GM12878 (cell line): ENCODE measurements around the gene DIPK1A. TPM values are rescaled to one million over a fixed set of nuclear protein-coding genes. Genes with fewer than 3 reads are reported as not detected.

Experiments
- ATAC-seq: fragments of 200-7000 bp; cut with Tn5 transposase; 3 replicates; pipeline ENCODE4 v1.9.1; 2020; ENCODE audit warnings: mild to moderate bottlenecking, moderate library complexity
- BruUV-seq: library from RNA; stranded (reverse); fragments of 400-500 nt; replicated peaks from 2 replicates; lab custom pipeline; 2021; lab: Mats Ljungman, UMichigan
- CTCF ChIA-PET: fragments of 300-600 bp; sonication (Branson Sonifier 250); formaldehyde crosslinking; extraction: SDS; loops from one replicate; lab custom pipeline; 2021; ENCODE audit warnings: inconsistent platforms; lab: Yijun Ruan, JAX
- POLR2A ChIA-PET: fragments of 350-600 bp; formaldehyde crosslinking; extraction: SDS; loops from one replicate; lab custom pipeline; 2021; ENCODE audit warnings: inconsistent platforms; lab: Charles Lee
- RAD21 ChIA-PET: fragments of 300-600 bp; sonication (Branson Sonifier 250); formaldehyde crosslinking; loops from one replicate; lab custom pipeline; 2023; ENCODE audit warnings: antibody characterized with exemption; ENCODE audit not compliant: unreplicated experiment; lab: Charles Lee
- SMC1A ChIA-PET: fragments of 300-600 bp; sonication (Branson Sonifier 250); formaldehyde crosslinking; loops from one replicate; lab custom pipeline; 2023; ENCODE audit not compliant: unreplicated experiment, uncharacterized antibody; lab: Charles Lee
- DNase-seq: peaks from one replicate; pipeline ENCODE4 v3.0.0-alpha.2; 2011; ENCODE audit warnings: low read depth, low spot score
- FAIRE-seq: peaks from 3 replicates; lab custom pipeline; 2011; peaks lifted over from hg19 to GRCh38; lab: Jason Lieb, UNC
- H2AFZ ChIP-seq: 2 replicates; pipeline ENCODE4 v1.6.0; 2011; ENCODE audit warnings: low read depth, low read length, control low read depth; ENCODE audit not compliant: control insufficient read depth
- H3K27ac ChIP-seq: 2 replicates; pipeline ENCODE4 v1.5.1; 2011; ENCODE audit warnings: control low read depth; ENCODE audit not compliant: control insufficient read depth, insufficient read depth
- H3K27me3 ChIP-seq, 2 experiments: replicated peaks in 1 of 2; 2 replicates each; pipeline versions ENCODE4 v1.6.0 to v1.6.1; 2011; ENCODE audit warnings: low read length in 1 of 2; ENCODE audit not compliant: control insufficient read depth in 2 of 2, insufficient read depth in 2 of 2
- H3K36me3 ChIP-seq, 2 experiments: 2 replicates each; pipeline ENCODE4 v1.5.1; 2011; ENCODE audit warnings: low read length in 1 of 2; ENCODE audit not compliant: control insufficient read depth in 2 of 2, insufficient read depth in 2 of 2
- H3K4me1 ChIP-seq: 2 replicates; pipeline ENCODE4 v1.6.1; 2011; ENCODE audit warnings: mild to moderate bottlenecking, low read length, moderate library complexity, mixed read lengths; ENCODE audit not compliant: control insufficient read depth, insufficient read depth
- H3K4me2 ChIP-seq: 2 replicates; pipeline ENCODE4 v1.6.0; 2011; ENCODE audit warnings: control low read depth; ENCODE audit not compliant: control insufficient read depth, insufficient read depth
- H3K4me3 ChIP-seq: fragments of 200-600 bp; sonication (generic); 2 replicates; pipeline ENCODE4 v1.5.1; 2016
- H3K79me2 ChIP-seq: 2 replicates; pipeline ENCODE4 v1.6.0; 2011; ENCODE audit warnings: low read length; ENCODE audit not compliant: control insufficient read depth, insufficient read depth
- H3K9ac ChIP-seq: 2 replicates; pipeline ENCODE4 v1.8.0; 2011; ENCODE audit warnings: low read length, control low read depth, mixed read lengths; ENCODE audit not compliant: control insufficient read depth, insufficient read depth
- H3K9me3 ChIP-seq: replicated peaks from 3 replicates; pipeline ENCODE4 v1.5.1; 2011; ENCODE audit warnings: mild to moderate bottlenecking, low read length; ENCODE audit not compliant: control insufficient read depth, insufficient read depth
- H4K20me1 ChIP-seq: 2 replicates; pipeline ENCODE4 v1.6.0; 2011; ENCODE audit not compliant: control insufficient read depth, insufficient read depth
- BRCA1 ChIP-seq: IDR thresholded peaks from 2 replicates; pipeline ENCODE4 v1.6.1; 2011; ENCODE audit warnings: low read depth, low read length, improper control_type of control experiment
- CEBPZ ChIP-seq: fragments of 150-350 bp; IDR thresholded peaks from 2 replicates; pipeline ENCODE4 v1.6.1; 2016; ENCODE audit warnings: low read depth, low read length
- CREB1 ChIP-seq: IDR thresholded peaks from 2 replicates; pipeline ENCODE4 v1.6.1; 2012; ENCODE audit warnings: low read depth, mild to moderate bottlenecking, inconsistent platforms
- CUX1 ChIP-seq: IDR thresholded peaks from 2 replicates; pipeline ENCODE4 v1.6.1; 2012; ENCODE audit warnings: improper control_type of control experiment, low read depth, low read length; ENCODE audit not compliant: insufficient replicate concordance
- EED ChIP-seq: sonication (generic); IDR thresholded peaks from 2 replicates; pipeline ENCODE4 v1.6.1; 2016; ENCODE audit warnings: antibody characterized with exemption, low read depth
- ETV6 ChIP-seq, 2 experiments: fragments of 450-650 bp in 1 of 2; IDR thresholded peaks in 1 of 2; conservative IDR thresholded peaks in 1 of 2; 2 replicates each; pipeline ENCODE4 v1.6.1; 2014; ENCODE audit warnings: antibody characterized with exemption in 1 of 2, borderline replicate concordance in 1 of 2, low read depth in 1 of 2, mild to moderate bottlenecking in 1 of 2, moderate library complexity in 1 of 2
- LARP7 ChIP-seq: fragments of 450-650 bp; IDR thresholded peaks from 2 replicates; pipeline ENCODE4 v1.6.1; 2017; ENCODE audit warnings: mild to moderate bottlenecking
- MTA2 ChIP-seq: fragments of 450-650 bp; IDR thresholded peaks from 2 replicates; pipeline ENCODE4 v1.6.1; 2016; ENCODE audit warnings: low read depth, mild to moderate bottlenecking, moderate library complexity
- RFX5 ChIP-seq: IDR thresholded peaks from 2 replicates; pipeline ENCODE4 v1.6.1; 2011; ENCODE audit warnings: low read depth, low read length, improper control_type of control experiment
- SMAD1 ChIP-seq: fragments of 450-650 bp; IDR thresholded peaks from 2 replicates; pipeline ENCODE4 v1.6.1; 2018; ENCODE audit warnings: mild to moderate bottlenecking, low read depth; ENCODE audit not compliant: partially characterized antibody
- SPI1 ChIP-seq: IDR thresholded peaks from 2 replicates; pipeline ENCODE4 v1.6.1; 2011; ENCODE audit warnings: low read depth, mild to moderate bottlenecking, low read length, moderate library complexity, borderline replicate concordance; ENCODE audit not compliant: insufficient read depth
- ZNF384 ChIP-seq: IDR thresholded peaks from 2 replicates; pipeline ENCODE4 v1.6.1; 2012; ENCODE audit warnings: low read depth, mild to moderate bottlenecking, low read length, improper control_type of control experiment, borderline replicate concordance
- WGBS: methylation state at CpG from one replicate; pipeline ENCODE4 v1.1.6; 2016; ENCODE audit warnings: low lambda C conversion rate; ENCODE audit not compliant: insufficient replicate concordance, insufficient coverage; ENCODE audit errors: missing lambda C conversion rate; 5-methylcytosine and 5-hydroxymethylcytosine counted together
- in situ Hi-C: fragments of 300-500 bp; cut with MboI; formaldehyde crosslinking; loops from 9 replicates; pipeline ENCODE4 v1.14.3; 2018; ENCODE audit warnings: mixed read lengths
- intact Hi-C: fragments of 100-400 bp; cut with micrococcal nuclease; formaldehyde crosslinking; loops from one replicate; pipeline ENCODE4 v1.14.2; 2022; ENCODE audit not compliant: unreplicated experiment
- polyA plus RNA-seq, 11 experiments: library from polyadenylated mRNA; depleted of rRNA in 4 of 11; unstranded in 6 of 11; stranded (reverse) in 5 of 11; fragments of >200 nt; fragmentation: Nextera tagmentation in 4 of 11; fragmentation: Illumina TruSeq in 1 of 11; extraction: Ambion mirVana in 4 of 11; extraction: Trizol in 1 of 11; gene quantifications; 1 replicate in 1 of 11; 2 replicates in 10 of 11; pipeline versions ENCODE4 v1.2.1 to v1.2.3, GENCODE V29; 2011 to 2016; ENCODE audit warnings: inconsistent platforms in 2 of 11, missing spikeins in 2 of 11, low read depth in 1 of 11
- total RNA-seq, 4 experiments: library from RNA; depleted of rRNA in 3 of 4; stranded (reverse); fragments of >200 nt in 3 of 4; fragmentation: Illumina TruSeq in 1 of 4; extraction: Trizol in 1 of 4; gene quantifications; 2 replicates each; pipeline versions ENCODE4 v1.2.1 to v1.2.3, GENCODE V29; 2013 to 2021

DIPK1A gene
- total and polyA plus RNA-seq, 10 of the 15 experiments (the other 5 are each of a cell fraction or from before 2014, with no cell fraction given) = 4.9 to 15.0 (median 9.7) TPM

- H3K4me2 ChIP-seq = no peak overlapping the region
- no TSS peak for BruUV-seq
- FAIRE-seq (no peak), ATAC-seq (no peak), DNase-seq (no peak)
- no peak overlapping the region for H3K9ac ChIP-seq
- H3K36me3 ChIP-seq = peaks cover 16 to 48% of the 10 kb centered on the region in 2 experiments
- no peak overlapping the region for H3K4me3 ChIP-seq
- ChIA-PET CTCF (interaction anchor here (0.6 to 2.8 kb wide), 6 partner anchors 91 to 1032 kb away, joined by 3 to 11 read pairs (median 4); no protein-coding TSS in a partner anchor), POLR2A (interaction anchor here (0.7 to 1.4 kb wide), 2 partner anchors 10 to 161 kb away, joined by 3 read pairs; no protein-coding TSS in a partner anchor), RAD21 (interaction anchor here (1.4 kb wide), 1 partner anchor 120 kb away, joined by 3 read pairs; no protein-coding TSS in a partner anchor), SMC1A (interaction anchor here (1.4 to 1.5 kb wide), 2 partner anchors 19 to 22 kb away, joined by 3 read pairs; no protein-coding TSS in a partner anchor)
- H2AFZ ChIP-seq = no peak overlapping the region
- no peak overlapping the region for H3K27ac ChIP-seq
- no peaks in the 10 kb centered on the region for H3K27me3 ChIP-seq
- intact Hi-C loops (loop anchor here (10.0 kb wide), 2 partner anchors 335 to 505 kb away; partner anchors contain the start of gene DR1), in situ Hi-C loops (no loop called here)
- 100% methylated on average over 2 of the region's 2 CpGs for WGBS
- H3K9me3 ChIP-seq = no peaks in the 10 kb centered on the region
- peaks cover 61% of the 10 kb centered on the region for H3K79me2 ChIP-seq
- no peaks in the 10 kb centered on the region for H3K4me1 ChIP-seq
- no peaks in the 10 kb centered on the region; the same call in none of the 2 replicates for H4K20me1 ChIP-seq
- no peak for TF ChIP-seq CUX1
- no peak for TF ChIP-seq ETV6 (conservative IDR thresholded peaks at IDR 0.05 in 1 of 2, IDR thresholded peaks at IDR 0.05 in 1 of 2; ENCODE audit: borderline replicate concordance in 1 of 2, low read depth in 1 of 2)
- no peak for TF ChIP-seq SMAD1
- TF ChIP-seq EED = no peak
- TF ChIP-seq CREB1 = no peak
- TF ChIP-seq CEBPZ = no peak
- no peak for TF ChIP-seq MTA2
- no peak for TF ChIP-seq ZNF384
- no peak for TF ChIP-seq RFX5
- TF ChIP-seq BRCA1 = no peak
- TF ChIP-seq LARP7 = no peak
- no peak for TF ChIP-seq SPI1
These were observed 121.8 kb downstream of the DIPK1A start for GRCh38 chr1:92839442-92839841.
